C4-2B (cell line): ENCODE data around the gene UBL4B.

ENCODE experiments used
- CTCF ChIP-seq: fragments of 450-650 bp; conservative IDR thresholded peaks from 2 replicates; pipeline ENCODE4 v1.5.1; 2017; ENCODE audit warnings: mild to moderate bottlenecking
- ZFX ChIP-seq: fragments of 450-650 bp; IDR thresholded peaks from 2 replicates; pipeline ENCODE4 v1.6.1; 2017

- TF ChIP-seq CTCF (no peak), ZFX (no peak)
These were observed 6.6 kb downstream of the UBL4B start for GRCh38 chr1:110118636-110119396.
